Measurements from ENCODE around the gene PCDHGB6. TPM values are rescaled to one million over a fixed set of nuclear protein-coding genes. Genes with fewer than 3 reads are reported as not detected.

Gene PCDHGB6
- 1 to 10 TPM in 1 of 3 donors, under 1 TPM in 1, not detected in 1; 0.38 to 1.9 TPM for polyA plus RNA-seq

DNA sequence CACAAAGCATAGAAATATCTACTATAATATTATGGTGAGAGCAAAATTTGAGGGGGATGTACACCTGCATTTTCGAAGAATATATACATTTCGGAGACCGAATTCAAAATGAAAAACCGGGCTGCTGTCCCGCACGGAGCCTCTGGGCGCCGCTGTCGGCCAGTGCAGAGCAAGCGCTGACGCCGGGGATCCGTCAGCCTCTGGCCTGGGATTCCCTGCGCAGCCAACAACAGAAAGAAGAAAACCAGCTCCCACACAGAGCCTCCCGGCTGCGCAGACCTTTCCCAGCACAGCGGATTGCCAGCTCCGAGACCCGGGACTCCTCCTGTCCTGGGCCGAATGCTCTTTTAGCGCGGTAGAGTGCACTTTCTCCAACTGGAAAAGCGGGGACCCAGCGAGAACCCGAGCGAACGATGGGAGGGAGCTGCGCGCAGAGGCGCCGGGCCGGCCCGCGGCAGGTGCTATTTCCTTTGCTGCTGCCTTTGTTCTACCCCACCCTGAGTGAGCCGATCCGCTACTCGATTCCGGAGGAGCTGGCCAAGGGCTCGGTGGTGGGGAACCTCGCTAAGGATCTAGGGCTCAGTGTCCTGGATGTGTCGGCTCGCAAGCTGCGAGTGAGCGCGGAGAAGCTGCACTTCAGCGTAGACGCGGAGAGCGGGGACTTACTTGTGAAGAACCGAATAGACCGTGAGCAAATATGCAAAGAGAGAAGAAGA, at the start of gene PCDHGB6:
Gene PCDHGB6 (plus strand): TSS at position 232 of the 716 bp plus-strand sequence. CDS start 182 bp downstream, at position 414.
- Mint-ChIP-seq H3K27me3 (ENCODE audit: low read depth in 3 of 3) (peaks cover 37 to 49% (median 40%) of the 10 kb centered on the region in 3 donors), H3K4me3 (peak within 1 kb of the TSS; percentile 68 to 90 (median 81)), H3K4me1 (peaks cover 28 to 41% of the 10 kb centered on the region in 2 donors), H3K36me3 (peaks cover 4 to 13% (median 8%) of the 10 kb centered on the region in 3 donors), H3K9me3 (peaks cover 4 to 39% (median 26%) of the 10 kb centered on the region in 6 donors), H3K27ac (peak within 1 kb of the TSS in 4 of 6 donors; percentile 75 to 84 (median 78))
- peak; percentile 27 to 59 (median 55) for DNase-seq

DNA sequence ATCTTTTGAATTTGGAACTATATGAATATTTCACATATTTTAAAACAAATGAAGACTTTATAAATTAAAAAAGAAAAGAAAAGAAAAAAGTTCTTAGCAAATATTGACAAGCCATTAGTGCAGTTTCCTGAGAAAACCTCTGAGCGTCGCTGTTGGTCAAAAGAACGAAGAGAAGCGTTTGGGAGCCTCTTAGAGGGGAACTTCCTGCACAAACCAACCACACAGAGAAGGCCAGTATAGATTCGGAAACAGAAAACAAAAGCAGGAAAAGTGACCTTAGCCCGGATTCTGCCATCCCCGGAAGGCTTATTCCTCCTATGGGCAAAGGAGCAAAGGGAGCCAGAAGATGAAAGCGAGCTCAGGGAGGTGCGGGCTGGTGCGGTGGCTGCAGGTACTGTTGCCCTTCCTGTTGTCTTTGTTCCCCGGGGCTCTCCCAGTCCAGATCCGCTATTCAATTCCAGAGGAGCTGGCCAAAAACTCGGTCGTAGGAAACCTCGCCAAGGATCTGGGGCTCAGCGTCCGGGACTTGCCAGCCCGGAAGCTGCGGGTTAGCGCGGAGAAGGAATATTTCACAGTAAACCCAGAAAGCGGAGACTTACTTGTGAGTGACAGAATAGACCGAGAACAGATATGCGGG, 47.9 kb upstream of the PCDHGB6 start, which contains the start of gene PCDHGB2:
Gene PCDHGB2 (plus strand): TSS at position 205 of the 637 bp plus-strand sequence. CDS start 142 bp downstream, at position 347.
- Mint-ChIP-seq H3K4me3 (peak within 1 kb of the TSS; percentile 78 to 89 (median 85)), H3K4me1 (peaks cover 5 to 6% of the 10 kb centered on the region in 2 donors), H3K36me3 (peaks cover 4 to 16% (median 8%) of the 10 kb centered on the region in 3 donors), H3K27me3 (ENCODE audit: low read depth in 3 of 3) (peaks cover 27 to 63% (median 54%) of the 10 kb centered on the region in 3 donors), H3K9me3 (peaks cover 17 to 57% (median 40%) of the 10 kb centered on the region in 6 donors), H3K27ac (peak within 1 kb of the TSS in 2 of 6 donors; percentile 36 to 68)
- DNase-seq, result peak; percentile 9 to 29 (median 13)

DNA sequence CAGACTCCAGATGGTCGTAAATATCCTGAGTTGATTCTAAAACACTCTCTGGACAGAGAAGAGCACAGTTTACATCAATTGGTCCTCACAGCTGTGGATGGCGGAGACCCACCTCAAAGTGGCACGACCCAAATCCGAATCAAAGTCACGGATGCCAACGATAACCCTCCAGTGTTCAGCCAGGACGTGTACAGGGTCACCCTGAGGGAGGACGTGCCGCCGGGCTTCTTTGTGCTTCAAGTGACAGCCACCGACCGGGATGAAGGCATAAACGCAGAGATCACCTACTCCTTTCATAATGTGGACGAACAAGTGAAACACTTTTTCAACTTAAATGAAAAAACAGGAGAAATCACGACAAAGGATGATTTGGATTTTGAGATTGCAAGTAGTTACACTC, 47.1 kb upstream of the PCDHGB6 start:
- Mint-ChIP-seq H3K27ac (no peak overlapping the region), H3K36me3 (peaks cover 4 to 16% (median 14%) of the 10 kb centered on the region in 3 donors), H3K27me3 (ENCODE audit: low read depth in 3 of 3) (peaks cover 30 to 67% (median 57%) of the 10 kb centered on the region in 3 donors), H3K4me3 (peak overlapping the region in 1 of 5 donors; percentile 89), H3K4me1 (peaks cover 3 to 6% of the 10 kb centered on the region in 2 donors), H3K9me3 (peaks cover 24 to 65% (median 47%) of the 10 kb centered on the region in 6 donors)
- no peak for DNase-seq

DNA sequence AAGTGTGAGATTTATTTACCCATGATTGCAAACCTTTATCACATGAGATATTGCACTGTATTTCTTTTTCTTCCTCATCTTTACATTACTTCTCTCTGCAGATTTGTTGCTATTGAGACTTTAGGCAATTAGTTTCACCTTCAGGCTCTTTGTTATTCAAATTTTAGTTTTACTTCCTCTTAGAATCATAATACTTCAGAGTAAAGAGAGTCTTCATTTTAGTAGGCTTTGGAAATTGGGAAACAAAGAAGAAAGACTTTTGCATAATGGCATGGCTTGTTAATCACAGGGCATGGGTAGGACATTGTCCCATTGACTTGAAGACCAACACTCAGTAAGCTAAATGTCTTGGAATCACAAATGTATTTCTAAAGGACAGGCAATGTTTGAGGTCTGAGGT, 45.1 kb upstream of the PCDHGB6 start:
- DNase-seq, result no peak
- no peak overlapping the region for H3K27ac Mint-ChIP-seq
- peaks cover 4 to 15% (median 12%) of the 10 kb centered on the region in 3 donors for H3K36me3 Mint-ChIP-seq
- peaks cover 32 to 67% (median 64%) of the 10 kb centered on the region in 3 donors for H3K27me3 Mint-ChIP-seq (ENCODE audit: low read depth in 3 of 3)
- peaks cover 23 to 68% (median 49%) of the 10 kb centered on the region in 6 donors for H3K9me3 Mint-ChIP-seq
- peak overlapping the region in 1 of 5 donors; percentile 55 for H3K4me3 Mint-ChIP-seq
- peaks cover 2 to 6% of the 10 kb centered on the region in 2 donors for H3K4me1 Mint-ChIP-seq

DNA sequence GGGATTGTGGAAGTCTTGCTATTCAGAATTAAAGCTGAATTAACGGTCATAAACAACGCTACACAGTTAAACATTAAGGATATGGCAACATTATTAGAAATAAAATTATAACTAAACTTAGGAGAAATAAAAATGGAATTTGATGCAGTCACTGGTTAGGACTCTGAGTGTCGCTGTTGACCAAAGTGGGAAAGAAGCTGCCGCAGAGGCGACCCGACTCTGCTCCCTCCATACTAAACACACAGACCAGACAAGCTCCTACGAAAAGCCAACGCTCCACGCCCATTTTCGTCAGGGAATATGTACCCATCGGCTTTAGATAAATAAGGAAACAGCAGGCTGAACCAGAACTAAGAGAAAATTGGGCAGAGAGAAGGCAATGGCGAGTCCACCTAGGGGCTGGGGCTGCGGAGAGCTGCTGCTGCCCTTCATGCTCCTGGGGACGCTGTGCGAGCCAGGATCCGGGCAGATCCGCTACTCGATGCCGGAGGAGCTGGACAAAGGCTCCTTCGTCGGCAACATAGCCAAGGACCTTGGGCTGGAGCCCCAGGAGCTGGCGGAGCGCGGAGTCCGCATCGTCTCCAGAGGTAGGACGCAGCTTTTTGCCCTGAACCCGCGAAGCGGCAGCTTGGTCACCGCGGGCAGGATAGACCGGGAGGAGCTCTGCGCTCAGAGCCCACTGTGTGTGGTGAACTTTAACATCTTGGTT, 43.7 kb upstream of the PCDHGB6 start, which contains the start of gene PCDHGA5:
Gene PCDHGA5 (plus strand): TSS at position 211 of the 709 bp plus-strand sequence. CDS start 169 bp downstream, at position 380.
- peaks cover 2 to 6% of the 10 kb centered on the region in 2 donors for H3K4me1 Mint-ChIP-seq
- peaks cover 33 to 71% (median 71%) of the 10 kb centered on the region in 3 donors for H3K27me3 Mint-ChIP-seq (ENCODE audit: low read depth in 3 of 3)
- H3K36me3 Mint-ChIP-seq, result peaks cover 4 to 15% (median 12%) of the 10 kb centered on the region in 3 donors
- peak within 1 kb of the TSS in 2 of 5 donors; percentile 8 for H3K4me3 Mint-ChIP-seq
- DNase-seq, result no peak
- peaks cover 23 to 69% (median 47%) of the 10 kb centered on the region in 6 donors for H3K9me3 Mint-ChIP-seq
- H3K27ac Mint-ChIP-seq, result peak within 1 kb of the TSS in 1 of 6 donors; percentile 13

DNA sequence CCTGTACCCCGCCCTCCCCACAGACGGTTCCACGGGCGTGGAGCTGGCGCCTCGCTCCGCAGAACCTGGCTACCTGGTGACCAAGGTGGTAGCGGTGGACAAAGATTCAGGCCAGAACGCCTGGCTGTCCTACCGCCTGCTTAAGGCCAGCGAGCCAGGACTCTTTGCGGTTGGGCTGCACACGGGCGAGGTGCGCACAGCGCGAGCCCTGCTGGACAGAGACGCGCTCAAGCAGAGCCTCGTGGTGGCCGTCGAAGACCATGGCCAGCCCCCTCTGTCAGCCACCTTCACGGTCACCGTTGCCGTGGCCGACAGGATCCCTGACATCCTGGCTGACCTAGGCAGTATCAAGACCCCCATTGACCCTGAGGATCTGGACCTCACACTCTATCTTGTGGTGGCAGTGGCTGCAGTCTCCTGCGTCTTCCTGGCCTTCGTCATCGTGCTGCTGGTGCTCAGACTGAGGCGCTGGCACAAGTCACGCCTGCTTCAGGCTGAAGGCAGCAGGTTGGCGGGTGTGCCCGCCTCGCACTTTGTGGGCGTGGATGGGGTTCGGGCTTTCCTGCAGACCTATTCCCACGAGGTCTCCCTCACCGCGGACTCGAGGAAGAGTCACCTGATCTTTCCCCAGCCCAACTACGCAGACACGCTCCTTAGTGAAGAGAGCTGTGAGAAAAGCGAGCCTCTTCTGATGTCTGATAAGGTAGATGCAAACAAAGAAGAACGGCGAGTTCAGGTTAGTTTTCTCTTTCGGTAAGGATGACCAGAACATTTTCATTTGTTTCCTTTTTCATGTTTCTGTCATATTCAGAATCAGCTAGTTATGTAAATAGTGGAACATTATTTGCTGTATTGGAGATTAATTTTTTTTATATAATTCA, 41.6 kb upstream of the PCDHGB6 start:
- H3K27me3 Mint-ChIP-seq (ENCODE audit: low read depth in 3 of 3), result peaks cover 35 to 74% (median 70%) of the 10 kb centered on the region in 3 donors
- no peak overlapping the region for H3K27ac Mint-ChIP-seq
- H3K4me3 Mint-ChIP-seq, result no peak overlapping the region
- peaks cover 15 to 58% (median 38%) of the 10 kb centered on the region in 6 donors for H3K9me3 Mint-ChIP-seq
- no peak for DNase-seq
- H3K36me3 Mint-ChIP-seq, result peaks cover 0 to 8% (median 8%) of the 10 kb centered on the region in 3 donors
- peaks cover 6 to 10% of the 10 kb centered on the region in 2 donors for H3K4me1 Mint-ChIP-seq

DNA sequence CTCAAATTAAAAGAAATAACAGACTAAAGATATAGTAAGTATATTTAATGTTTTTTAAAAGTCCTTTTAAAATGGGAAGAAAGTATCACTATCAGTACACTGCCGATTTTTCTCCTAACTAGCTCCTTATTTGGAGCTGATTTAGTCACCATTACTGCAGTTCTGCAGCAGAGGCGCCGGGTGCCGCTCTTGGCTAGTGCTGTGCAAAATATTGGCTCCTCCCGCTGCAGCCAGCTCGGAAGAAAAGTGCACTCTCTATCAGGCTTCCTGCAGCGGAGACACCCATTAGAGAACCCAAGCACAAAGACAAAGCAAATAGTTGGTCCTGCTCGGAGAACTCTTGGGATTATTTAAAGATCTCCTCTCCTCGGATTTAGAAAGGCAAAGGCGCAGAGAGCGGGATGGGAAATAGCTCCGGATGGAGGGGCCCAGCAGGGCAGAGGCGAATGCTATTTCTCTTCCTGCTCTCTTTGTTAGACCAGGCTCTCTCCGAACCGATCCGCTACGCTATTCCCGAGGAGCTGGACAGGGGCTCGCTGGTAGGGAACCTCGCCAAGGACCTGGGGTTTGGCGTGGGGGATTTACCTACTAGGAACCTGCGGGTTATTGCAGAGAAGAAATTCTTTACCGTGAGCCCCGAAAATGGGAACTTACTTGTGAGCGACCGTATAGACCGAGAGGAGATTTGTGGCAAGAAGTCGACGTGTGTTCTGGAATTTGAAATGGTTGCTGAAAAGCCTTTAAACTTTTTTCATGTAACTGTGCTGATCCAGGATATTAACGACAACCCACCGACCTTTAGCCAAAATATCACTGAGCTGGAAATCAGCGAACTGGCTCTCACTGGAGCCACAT, 37.6 kb upstream of the PCDHGB6 start, which contains the start of gene PCDHGB3:
Gene PCDHGB3 (plus strand): TSS at position 249 of the 855 bp plus-strand sequence. CDS start 153 bp downstream, at position 402.
- Mint-ChIP-seq H3K9me3 (peaks cover 7 to 43% (median 27%) of the 10 kb centered on the region in 6 donors), H3K4me1 (peaks cover 8 to 16% of the 10 kb centered on the region in 2 donors), H3K27ac (no peak within 1 kb of the TSS), H3K4me3 (peak within 1 kb of the TSS; percentile 75 to 90 (median 77)), H3K27me3 (ENCODE audit: low read depth in 3 of 3) (peaks cover 40 to 51% (median 49%) of the 10 kb centered on the region in 3 donors), H3K36me3 (peaks cover 0 to 9% (median 3%) of the 10 kb centered on the region in 3 donors)
- DNase-seq, result peak in 1 of 3 donors; percentile 19

DNA sequence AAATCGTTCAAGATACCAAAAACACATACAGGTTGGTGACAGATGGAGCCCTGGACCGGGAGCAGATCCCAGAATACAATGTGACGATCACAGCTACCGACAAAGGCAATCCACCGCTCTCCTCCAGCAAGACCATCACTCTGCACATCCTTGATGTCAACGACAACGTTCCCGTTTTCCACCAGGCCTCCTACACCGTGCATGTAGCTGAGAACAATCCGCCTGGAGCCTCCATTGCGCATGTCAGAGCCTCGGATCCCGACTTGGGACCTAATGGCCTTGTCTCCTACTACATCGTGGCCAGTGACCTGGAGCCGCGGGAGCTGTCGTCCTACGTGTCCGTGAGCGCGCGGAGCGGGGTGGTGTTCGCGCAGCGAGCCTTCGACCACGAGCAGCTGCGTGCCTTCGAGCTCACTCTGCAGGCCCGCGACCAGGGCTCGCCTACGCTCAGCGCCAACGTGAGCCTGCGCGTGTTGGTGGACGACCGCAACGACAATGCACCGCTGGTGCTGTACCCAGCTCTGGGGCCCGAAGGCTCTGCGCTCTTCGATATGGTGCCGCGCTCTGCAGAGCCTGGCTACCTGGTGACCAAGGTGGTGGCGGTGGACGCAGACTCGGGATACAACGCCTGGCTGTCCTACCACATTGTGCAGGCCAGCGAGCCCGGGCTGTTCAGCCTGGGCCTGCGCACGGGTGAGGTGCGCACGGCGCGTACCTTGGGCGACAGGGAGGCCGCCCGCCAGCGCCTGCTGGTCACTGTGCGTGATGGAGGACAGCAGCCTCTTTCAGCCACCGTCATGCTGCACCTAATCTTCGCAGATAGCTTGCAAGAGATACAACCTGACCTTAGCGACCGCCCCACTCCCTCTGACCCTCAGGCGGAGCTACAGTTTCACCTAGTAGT, 36.0 kb upstream of the PCDHGB6 start:
- no peak for DNase-seq
- H3K4me1 Mint-ChIP-seq, result peaks cover 8 to 16% of the 10 kb centered on the region in 2 donors
- H3K36me3 Mint-ChIP-seq, result peaks cover 0 to 7% (median 3%) of the 10 kb centered on the region in 3 donors
- peaks cover 8 to 39% (median 23%) of the 10 kb centered on the region in 6 donors for H3K9me3 Mint-ChIP-seq
- peaks cover 33 to 48% (median 46%) of the 10 kb centered on the region in 3 donors for H3K27me3 Mint-ChIP-seq (ENCODE audit: low read depth in 3 of 3)
- no peak overlapping the region for H3K4me3 Mint-ChIP-seq
- H3K27ac Mint-ChIP-seq, result no peak overlapping the region

DNA sequence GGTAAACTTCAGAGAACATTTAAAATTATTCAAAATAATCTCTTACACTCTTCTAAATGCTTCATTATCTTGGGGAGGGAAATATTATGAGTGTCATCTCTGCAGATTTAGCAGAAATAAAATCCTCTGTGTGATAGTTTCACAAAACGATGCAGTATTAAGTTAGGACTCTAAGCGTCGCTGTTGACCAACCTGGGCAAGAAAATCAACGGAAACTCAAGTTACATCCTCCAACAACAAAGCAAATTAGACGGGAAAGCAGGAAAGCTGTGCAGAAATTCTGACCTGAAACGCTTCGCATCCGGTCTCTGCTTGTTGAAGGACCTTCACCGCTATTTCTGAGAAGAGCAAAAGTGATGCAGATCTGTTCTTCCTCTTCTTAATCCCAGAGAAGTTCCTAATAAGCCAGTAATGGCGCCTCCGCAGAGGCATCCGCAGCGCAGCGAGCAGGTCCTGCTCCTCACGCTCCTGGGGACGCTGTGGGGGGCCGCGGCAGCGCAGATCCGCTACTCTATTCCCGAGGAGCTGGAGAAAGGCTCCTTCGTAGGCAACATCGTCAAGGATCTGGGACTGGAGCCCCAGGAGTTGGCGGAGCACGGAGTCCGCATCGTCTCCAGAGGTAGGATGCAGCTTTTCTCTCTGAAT, 34.0 kb upstream of the PCDHGB6 start, which contains the start of gene PCDHGA6:
Gene PCDHGA6 (plus strand): TSS at position 219 of the 645 bp plus-strand sequence. CDS start 193 bp downstream, at position 412.
- peaks cover 32 to 45% (median 44%) of the 10 kb centered on the region in 3 donors for H3K27me3 Mint-ChIP-seq (ENCODE audit: low read depth in 3 of 3)

DNA sequence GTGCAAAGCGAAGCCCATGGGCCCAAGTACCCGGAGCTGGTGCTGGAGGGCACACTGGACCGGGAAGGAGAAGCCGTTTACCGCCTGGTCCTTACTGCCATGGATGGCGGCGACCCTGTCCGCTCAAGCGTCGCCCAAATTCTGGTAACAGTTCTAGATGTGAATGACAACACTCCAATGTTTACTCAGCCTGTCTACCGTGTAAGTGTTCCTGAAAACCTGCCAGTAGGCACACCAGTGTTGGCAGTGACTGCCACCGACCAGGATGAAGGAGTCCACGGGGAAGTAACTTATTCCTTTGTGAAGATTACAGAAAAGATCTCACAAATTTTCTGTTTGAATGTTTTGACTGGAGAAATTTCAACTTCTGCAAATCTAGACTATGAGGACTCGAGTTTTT, 33.2 kb upstream of the PCDHGB6 start:
- H3K4me3 Mint-ChIP-seq, result no peak overlapping the region
- H3K9me3 Mint-ChIP-seq, result peaks cover 8 to 41% (median 27%) of the 10 kb centered on the region in 6 donors
- H3K27ac Mint-ChIP-seq, result no peak overlapping the region
- DNase-seq, result no peak
- H3K36me3 Mint-ChIP-seq, result peaks cover 0 to 7% (median 3%) of the 10 kb centered on the region in 3 donors
- peaks cover 28 to 42% (median 39%) of the 10 kb centered on the region in 3 donors for H3K27me3 Mint-ChIP-seq (ENCODE audit: low read depth in 3 of 3)
- H3K4me1 Mint-ChIP-seq, result peaks cover 8 to 16% of the 10 kb centered on the region in 2 donors

More for the DNA sequence above, 34.0 kb upstream of the PCDHGB6 start, which contains the start of gene PCDHGA6:
- peaks cover 0 to 7% (median 3%) of the 10 kb centered on the region in 3 donors for H3K36me3 Mint-ChIP-seq
- H3K27ac Mint-ChIP-seq, result no peak within 1 kb of the TSS
- H3K4me3 Mint-ChIP-seq, result peak within 1 kb of the TSS in 3 of 5 donors; percentile 16 to 71 (median 41)
- H3K4me1 Mint-ChIP-seq, result peaks cover 8 to 16% of the 10 kb centered on the region in 2 donors
- peaks cover 8 to 37% (median 28%) of the 10 kb centered on the region in 6 donors for H3K9me3 Mint-ChIP-seq
- DNase-seq, result peak in 1 of 3 donors; percentile 11
